CD4-positive, alpha-beta memory T cell (primary cell): ENCODE data around the gene HDAC4. TPM values are rescaled to one million over a fixed set of nuclear protein-coding genes. Genes with fewer than 3 reads are reported as not detected.

Experiments
- microRNA-seq: library from miRNA; unstranded; fragments of <30 nt; microRNA quantifications from one replicate; pipeline ENCODE4 v1.2.0, GENCODE V29; 2021; ENCODE audit warnings: borderline replicate concordance, borderline number of aligned reads, borderline microRNAs expressed, mixed read lengths
- polyA plus RNA-seq, 2 donors: library from polyadenylated mRNA; unstranded; fragments of 300-500 nt; fragmentation: Illumina TruSeq; gene quantifications; one replicate each; pipeline ENCODE4 v1.2.3, GENCODE V29; 2021
- total RNA-seq, 2 experiments: library from RNA; stranded (reverse); gene quantifications; one replicate each; pipeline ENCODE4 v1.2.3, GENCODE V29; 2021

Gene HDAC4
- total and polyA plus RNA-seq, 4 experiments from 2014 or later, result 1.4 to 59.7 (median 30.4) TPM

Small RNAs within 50 kb of the gene (microRNA-seq; reads per million reads assigned to microRNA genes)
- gene MIR2467 (not detected), gene MIR4269 (not detected), gene MIR4440 (not detected), gene MIR4441 (not detected)
